PC-3 (cell line): ENCODE results near the gene TUBE1.

ENCODE experiments used
- CTCF ChIP-seq: fragments of 300-600 bp; sonication (generic); conservative IDR thresholded peaks from 2 replicates; pipeline ENCODE4 v1.5.1; 2017; ENCODE audit warnings: antibody characterized with exemption, low read depth, mild to moderate bottlenecking, low read length
- EZH2 ChIP-seq: fragments of 300-600 bp; sonication (generic); IDR thresholded peaks from one replicate; pipeline ENCODE4 v1.6.1; 2017; ENCODE audit warnings: antibody characterized with exemption, mild to moderate bottlenecking, low read length; ENCODE audit not compliant: unreplicated experiment
- EZH2phosphoT487 ChIP-seq: fragments of 300-600 bp; sonication (generic); IDR thresholded peaks from 2 replicates; pipeline ENCODE4 v1.6.1; 2018; ENCODE audit warnings: mild to moderate bottlenecking, antibody characterized with exemption, low read length, borderline replicate concordance

GRCh38 chr6:112113431-112113830 is 26.1 kb upstream of the TUBE1 start:
- TF ChIP-seq CTCF (no peak), EZH2 (no peak), EZH2phosphoT487 (no peak)
